T-cell (primary cell): ENCODE results near the gene SELENON. TPM values are rescaled to one million over a fixed set of nuclear protein-coding genes. Genes with fewer than 3 reads are reported as not detected.

ENCODE experiments used
- ATAC-seq, 4 experiments: fragments of 200-7000 bp in 3 of 4; fragments of 150-1000 bp in 1 of 4; cut with Tn5 transposase; replicated peaks in 1 of 4; 1 replicate in 3 of 4; 2 replicates in 1 of 4; pipeline ENCODE4 v1.10.0; 2021; ENCODE audit warnings: moderate library complexity in 3 of 4, mild to moderate bottlenecking in 2 of 4, moderate number of reproducible peaks in 1 of 4
- CTCF ChIA-PET, 2 donors: fragments of 300-600 bp; sonication (Branson Sonifier 250); formaldehyde crosslinking; loops; one replicate each; lab custom pipeline; 2022; ENCODE audit warnings: antibody characterized with exemption in 2 of 2; lab: Charles Lee
- POLR2A ChIA-PET, 2 donors: fragments of 300-600 bp; sonication (Branson Sonifier 250); formaldehyde crosslinking; loops; one replicate each; lab custom pipeline; 2022; ENCODE audit warnings: antibody characterized with exemption in 2 of 2; lab: Charles Lee
- DNase-seq, 35 experiments: peaks; one replicate each; pipeline versions ENCODE4 v3.0.0 to v3.0.0-alpha.2; 2013 to 2023
- H3K27ac ChIP-seq: one replicate; pipeline ENCODE4 v1.5.1; 2013; ENCODE audit warnings: low read length
- H3K27me3 ChIP-seq, 2 experiments: replicated peaks in 1 of 2; 1 replicate in 1 of 2; 2 replicates in 1 of 2; pipeline versions ENCODE4 v1.6.1 to v1.7.0; 2013; ENCODE audit warnings: low read length in 1 of 2, mixed read lengths in 1 of 2; ENCODE audit not compliant: control insufficient read depth in 2 of 2, insufficient read depth in 2 of 2; ENCODE audit errors: extremely low read depth in 1 of 2
- H3K36me3 ChIP-seq, 2 donors: 1 replicate in 1 of 2; 2 replicates in 1 of 2; pipeline versions ENCODE4 v1.6.1 to v1.7.0; 2013; ENCODE audit warnings: low read length in 1 of 2; ENCODE audit not compliant: control insufficient read depth in 2 of 2, insufficient read depth in 1 of 2; ENCODE audit errors: extremely low read depth in 1 of 2
- H3K4me1 ChIP-seq, 2 experiments: 1 replicate in 1 of 2; 2 replicates in 1 of 2; pipeline versions ENCODE4 v1.6.1 to v1.7.0; 2013; ENCODE audit warnings: low read length in 2 of 2, mixed read lengths in 1 of 2; ENCODE audit not compliant: insufficient read depth in 2 of 2, control insufficient read depth in 1 of 2; ENCODE audit errors: extremely low read depth in 1 of 2
- H3K4me3 ChIP-seq, 2 donors: 1 replicate in 1 of 2; 2 replicates in 1 of 2; pipeline versions ENCODE4 v1.5.1 to v1.7.0; 2013; ENCODE audit warnings: mild to moderate bottlenecking in 2 of 2, low read length in 1 of 2, moderate library complexity in 1 of 2; ENCODE audit not compliant: control insufficient read depth in 1 of 2; ENCODE audit errors: extremely low read depth in 1 of 2
- H3K9me3 ChIP-seq: 2 replicates; pipeline ENCODE4 v1.7.0; 2013
- H3K27ac Mint-ChIP-seq, 2 donors: one replicate each; pipeline ENCODE4 v1.8.0; 2020 to 2021; ENCODE audit warnings: mild to moderate bottlenecking in 2 of 2, mixed read lengths in 2 of 2
- H3K27me3 Mint-ChIP-seq, 2 donors: one replicate each; pipeline ENCODE4 v1.8.0; 2021 to 2022; ENCODE audit warnings: mixed read lengths in 2 of 2
- H3K36me3 Mint-ChIP-seq: one replicate; pipeline ENCODE4 v1.8.0; 2021; ENCODE audit warnings: mixed read lengths
- H3K4me1 Mint-ChIP-seq, 3 donors: one replicate each; pipeline ENCODE4 v1.8.0; 2020 to 2022; ENCODE audit warnings: mixed read lengths in 3 of 3, mild to moderate bottlenecking in 1 of 3
- H3K4me3 Mint-ChIP-seq, 3 donors: one replicate each; pipeline ENCODE4 v1.8.0; 2020 to 2022; ENCODE audit warnings: mild to moderate bottlenecking in 3 of 3, mixed read lengths in 3 of 3, moderate library complexity in 3 of 3
- H3K9me3 Mint-ChIP-seq, 3 donors: one replicate each; pipeline ENCODE4 v1.8.0; 2020 to 2022; ENCODE audit warnings: mixed read lengths in 3 of 3
- WGBS: methylation state at CpG from one replicate; pipeline ENCODE4 v1.1.5; 2013; ENCODE audit warnings: missing lambda C conversion rate; ENCODE audit not compliant: insufficient coverage; 5-methylcytosine and 5-hydroxymethylcytosine counted together
- total RNA-seq, 35 experiments: library from RNA in 6 of 35; stranded (reverse) in 6 of 35; fragments of 120-200 nt in 1 of 35; gene quantifications; one replicate each; pipeline versions ENCODE4 v1.2.1 to v1.2.4 and lab custom pipeline; 2013 to 2026

SELENON gene
- total RNA-seq, 5 donors from 2014 or later (not counting 1 experiment from before 2014, with no cell fraction given): 22.4 to 28.9 (median 25.9) TPM

DNA sequence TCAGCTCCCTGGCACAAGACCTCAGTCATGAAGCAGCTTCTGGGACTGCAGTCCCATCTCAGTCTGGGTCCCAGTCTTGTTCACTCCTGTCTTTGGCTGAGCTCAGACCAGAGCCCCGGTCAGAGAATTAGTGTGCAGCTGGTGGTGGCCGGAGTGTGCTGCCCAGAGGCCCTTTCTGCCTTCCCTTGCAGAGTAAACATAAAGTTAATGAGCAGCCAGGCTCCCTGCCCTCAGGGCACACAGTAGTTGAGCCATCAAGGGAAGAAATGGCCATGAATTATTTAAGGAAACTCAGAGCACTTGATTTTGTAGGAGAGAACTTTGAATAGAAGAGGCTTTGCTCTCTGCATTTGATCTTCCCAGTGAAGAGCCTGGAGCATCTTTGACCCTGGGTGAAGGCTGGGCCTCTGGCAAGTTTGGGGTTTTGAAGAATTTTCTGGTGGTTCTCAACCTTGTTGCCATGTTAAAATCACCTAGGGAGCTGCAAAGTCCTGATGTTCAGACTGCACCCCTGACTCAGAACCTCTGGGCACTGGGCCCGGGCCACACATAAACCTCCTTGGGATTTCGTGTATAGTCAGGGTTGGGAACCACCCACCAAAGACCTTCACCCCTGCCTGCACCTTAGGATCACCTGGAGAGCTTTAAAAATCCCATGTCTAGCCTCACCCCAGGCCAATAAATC, 26.4 kb upstream of the SELENON start:
- WGBS: 96% methylated on average over 3 of the region's 4 CpGs

DNA sequence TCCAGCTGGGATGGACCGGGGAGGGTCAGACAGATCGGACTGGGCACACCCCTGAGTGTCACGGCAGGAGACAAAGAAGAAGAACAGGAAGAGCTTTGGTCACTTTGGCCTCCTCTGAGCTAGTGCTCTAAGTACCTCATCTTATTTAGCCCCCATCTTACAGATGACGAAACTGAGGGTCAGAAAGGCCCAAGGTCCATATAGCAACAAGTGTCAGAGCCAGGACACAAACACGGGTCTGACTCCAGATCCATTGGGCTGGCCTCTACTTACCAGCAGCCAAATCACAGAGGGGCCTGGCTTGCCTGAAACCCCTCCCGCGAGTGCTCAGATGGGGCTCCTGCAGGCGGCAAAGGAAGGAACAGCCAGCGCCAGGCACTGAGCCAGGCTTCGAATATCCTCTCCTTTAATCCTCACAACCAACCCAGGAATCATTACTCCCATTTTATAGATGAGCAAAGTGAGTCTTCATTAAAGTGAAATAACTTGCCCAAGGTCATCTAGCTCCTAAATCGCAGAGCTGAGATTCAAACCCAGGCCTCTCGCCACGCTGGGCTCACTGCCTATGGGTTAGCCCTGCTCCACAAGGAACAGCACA, 25.7 kb upstream of the SELENON start:
- Histone ChIP-seq H3K27me3 (no peaks in the 10 kb centered on the region), H3K4me1 (peaks cover 63 to 94% of the 10 kb centered on the region in 2 experiments), H3K36me3 (peaks cover 0 to 29% of the 10 kb centered on the region in 2 donors), H3K27ac (peak overlapping the region; percentile 74), H3K4me3 (peak overlapping the region; percentile 31 to 46), H3K9me3 (no peaks in the 10 kb centered on the region)
- ChIA-PET CTCF (interaction anchor here in 1 of 2 donors (0.7 to 1.3 kb wide), 5 partner anchors 19 to 202 kb away, joined by 3 to 5 read pairs (median 4); no protein-coding TSS in a partner anchor), POLR2A (interaction anchor here in 1 of 2 donors (0.6 kb wide), 1 partner anchor 45 kb away, joined by 3 read pairs; the partner anchor contains the start of gene MTFR1L)
- Mint-ChIP-seq H3K4me1 (peaks cover 76 to 91% (median 82%) of the 10 kb centered on the region in 3 donors), H3K4me3 (peak overlapping the region; percentile 72 to 86 (median 82)), H3K27ac (peak overlapping the region; percentile 91 to 99), H3K27me3 (no peaks in the 10 kb centered on the region), H3K9me3 (no peaks in the 10 kb centered on the region), H3K36me3 (peaks cover 38% of the 10 kb centered on the region)
- DNase-seq (peak in 1 of 35 experiments; percentile 42), ATAC-seq (no peak)
- WGBS: 45% methylated on average over 5 of the region's 13 CpGs

More for the DNA sequence above, 26.4 kb upstream of the SELENON start:
- H3K4me1 Mint-ChIP-seq: peaks cover 83 to 97% (median 84%) of the 10 kb centered on the region in 3 donors
- H3K9me3 ChIP-seq: no peaks in the 10 kb centered on the region
- CTCF ChIA-PET: no interaction called here
- ATAC-seq: no peak
- POLR2A ChIA-PET: no interaction called here
- H3K27ac Mint-ChIP-seq: peak overlapping the region; percentile 91 to 99
- peak overlapping the region; percentile 63 to 86 (median 72) for H3K4me3 Mint-ChIP-seq
- H3K27ac ChIP-seq: peak overlapping the region; percentile 74
- H3K9me3 Mint-ChIP-seq: no peaks in the 10 kb centered on the region
- peaks cover 41% of the 10 kb centered on the region for H3K36me3 Mint-ChIP-seq
- peaks cover 70 to 100% of the 10 kb centered on the region in 2 experiments for H3K4me1 ChIP-seq
- no peaks in the 10 kb centered on the region for H3K27me3 Mint-ChIP-seq
- peaks cover 0 to 27% of the 10 kb centered on the region in 2 donors for H3K36me3 ChIP-seq
- DNase-seq: no peak
- peak overlapping the region in 1 of 2 donors; percentile 46 for H3K4me3 ChIP-seq
- no peaks in the 10 kb centered on the region for H3K27me3 ChIP-seq

DNA sequence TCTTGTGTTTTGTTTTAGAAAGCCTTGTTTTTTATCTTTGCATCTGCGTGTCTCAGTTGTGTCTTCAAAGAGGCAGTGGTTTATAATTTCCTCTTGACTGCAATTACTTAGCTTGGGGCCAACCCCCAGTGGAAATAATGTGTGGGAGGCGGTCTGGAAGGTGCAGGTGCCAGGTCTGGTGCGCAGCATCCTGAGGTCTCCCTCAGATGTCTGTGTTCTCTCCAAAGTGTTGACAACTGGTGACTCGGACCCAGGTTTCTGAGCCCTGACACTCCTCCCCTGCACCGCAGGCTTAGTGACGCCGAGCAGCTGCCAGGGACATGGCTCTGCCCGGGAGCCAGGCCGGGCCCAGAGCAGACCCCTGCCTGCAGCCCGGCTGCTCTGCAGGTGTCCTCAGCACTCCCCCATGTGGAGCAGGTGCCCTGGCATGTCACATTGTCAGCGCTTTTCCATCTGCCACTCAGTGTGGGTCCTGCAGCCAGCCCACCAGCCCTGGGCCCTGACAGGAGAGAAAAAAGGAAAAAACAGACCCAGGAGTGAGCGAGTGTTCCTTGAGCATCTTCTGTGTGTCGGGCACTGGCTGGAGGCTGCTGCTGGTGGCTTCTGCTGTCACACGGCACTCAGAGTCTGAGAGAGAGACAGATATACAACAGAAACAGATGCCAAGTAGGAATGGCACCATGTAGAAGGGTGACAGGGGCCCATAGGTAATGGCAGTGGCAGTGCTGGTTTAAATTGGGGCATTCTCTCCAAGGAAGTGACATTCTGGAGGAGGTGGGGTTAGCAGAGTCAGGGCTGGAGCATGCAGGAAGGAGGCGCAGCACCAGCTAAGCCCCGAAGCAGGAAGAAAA, 24.8 kb upstream of the SELENON start:
- Histone ChIP-seq H3K4me3 (peak overlapping the region; percentile 31 to 46), H3K4me1 (peaks cover 55 to 86% of the 10 kb centered on the region in 2 experiments), H3K9me3 (no peaks in the 10 kb centered on the region), H3K27me3 (no peaks in the 10 kb centered on the region), H3K27ac (peak overlapping the region; percentile 74), H3K36me3 (peaks cover 0 to 29% of the 10 kb centered on the region in 2 donors)
- Mint-ChIP-seq H3K9me3 (no peaks in the 10 kb centered on the region), H3K36me3 (peaks cover 37% of the 10 kb centered on the region), H3K27me3 (no peaks in the 10 kb centered on the region), H3K27ac (peak overlapping the region; percentile 91 to 99), H3K4me1 (peaks cover 70 to 85% (median 73%) of the 10 kb centered on the region in 3 donors), H3K4me3 (peak overlapping the region; percentile 72 to 86 (median 82))
- ChIA-PET CTCF (interaction anchor here in 1 of 2 donors (0.6 to 1.3 kb wide), 7 partner anchors 12 to 254 kb away, joined by 3 to 5 read pairs (median 4); no protein-coding TSS in a partner anchor), POLR2A (interaction anchor here in 1 of 2 donors (0.6 kb wide), 2 partner anchors 44 to 288 kb away, joined by 3 to 4 read pairs; partner anchors contain the start of gene MTFR1L)
- WGBS: 3% methylated on average over 14 of the region's 16 CpGs
- peak; percentile 59 to 96 (median 84) for DNase-seq
- peak; percentile 87 to 89 (median 88) for ATAC-seq

DNA sequence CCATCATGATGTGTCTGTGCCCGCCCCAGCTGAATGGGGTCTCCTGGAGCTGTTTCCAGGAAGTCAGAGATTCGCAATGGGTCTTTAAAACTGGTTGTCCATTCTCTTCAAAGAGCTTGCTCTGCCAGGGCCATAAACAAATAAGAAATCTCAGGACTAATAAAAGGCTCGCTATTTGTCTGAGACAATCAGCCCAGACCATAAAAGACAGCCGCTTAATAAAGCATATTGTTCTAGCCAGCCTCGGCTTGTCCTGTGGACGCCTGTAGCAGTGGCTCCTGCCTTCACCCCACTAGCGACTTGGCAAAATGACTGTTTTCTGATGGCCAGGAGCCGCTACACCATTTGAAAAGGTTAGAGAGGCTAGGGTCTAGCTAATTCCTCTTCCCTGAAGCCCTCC, 20.6 kb upstream of the SELENON start:
- DNase-seq: no peak
- no peak overlapping the region for H3K4me3 ChIP-seq
- Mint-ChIP-seq H3K36me3 (peaks cover 26% of the 10 kb centered on the region), H3K27ac (no peak overlapping the region), H3K27me3 (no peaks in the 10 kb centered on the region), H3K9me3 (no peaks in the 10 kb centered on the region), H3K4me3 (no peak overlapping the region), H3K4me1 (peaks cover 28 to 62% (median 31%) of the 10 kb centered on the region in 3 donors)
- peaks cover 15 to 43% of the 10 kb centered on the region in 2 experiments for H3K4me1 ChIP-seq
- no peaks in the 10 kb centered on the region for H3K27me3 ChIP-seq
- H3K36me3 ChIP-seq: peaks cover 0 to 39% of the 10 kb centered on the region in 2 donors
- ATAC-seq: no peak
- H3K9me3 ChIP-seq: no peaks in the 10 kb centered on the region
- H3K27ac ChIP-seq: no peak overlapping the region
- CTCF ChIA-PET: no interaction called here
- 92% methylated on average over 4 of the region's 8 CpGs for WGBS
- POLR2A ChIA-PET: no interaction called here

DNA sequence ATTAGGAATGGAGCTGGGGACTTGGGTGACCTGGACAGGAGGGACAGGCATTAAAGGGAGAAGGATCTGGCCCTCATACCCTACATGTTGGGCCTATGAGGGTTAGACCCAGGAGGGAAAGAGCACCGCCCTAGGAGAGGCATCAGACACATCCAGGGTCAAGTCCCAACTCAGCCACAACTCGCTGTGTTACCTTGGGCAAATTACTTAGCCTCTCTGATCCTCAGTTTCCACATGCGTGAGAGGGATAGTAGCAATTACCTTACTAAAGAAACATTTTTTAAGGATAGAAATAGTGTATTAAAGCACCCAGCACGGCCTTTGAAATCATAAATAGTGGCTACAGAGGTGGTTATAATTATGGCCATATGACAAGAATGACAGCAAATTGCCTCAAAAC, 20.1 kb upstream of the SELENON start:
- WGBS: no CpG with 5 or more reads among the region's 4 CpGs
- ATAC-seq (no peak), DNase-seq (no peak)
- H3K36me3 ChIP-seq: peaks cover 0 to 43% of the 10 kb centered on the region in 2 donors
- H3K27me3 ChIP-seq: no peaks in the 10 kb centered on the region
- no peaks in the 10 kb centered on the region for H3K9me3 ChIP-seq
- peaks cover 30% of the 10 kb centered on the region for H3K36me3 Mint-ChIP-seq
- no peak overlapping the region for H3K4me3 ChIP-seq
- peaks cover 23 to 62% (median 26%) of the 10 kb centered on the region in 3 donors for H3K4me1 Mint-ChIP-seq
- ChIA-PET POLR2A (no interaction called here), CTCF (no interaction called here)
- H3K27ac ChIP-seq: no peak overlapping the region
- H3K27me3 Mint-ChIP-seq: no peaks in the 10 kb centered on the region
- H3K4me3 Mint-ChIP-seq: no peak overlapping the region
- no peaks in the 10 kb centered on the region for H3K9me3 Mint-ChIP-seq
- no peak overlapping the region for H3K27ac Mint-ChIP-seq
- H3K4me1 ChIP-seq: peaks cover 13 to 38% of the 10 kb centered on the region in 2 experiments
